Gastroesophageal sphincter (tissue), 3 donors: ENCODE measurements around the gene BMP2.

Experiments used
- POLR2A ChIP-seq, 2 donors: fragments of 450-650 bp; IDR thresholded peaks; one replicate each; pipeline ENCODE4 v1.6.1; 2017; ENCODE audit warnings: antibody characterized with exemption in 2 of 2, mild to moderate bottlenecking in 2 of 2, moderate library complexity in 1 of 2
- TF ChIP-seq, protein P1 (sequence below), 4 experiments: fragments of 200-600 bp in 2 of 4; fragments of 450-650 bp in 2 of 4; sonication (generic) in 1 of 4; IDR thresholded peaks; one replicate each; pipeline ENCODE4 v1.5.1; 2017 to 2019; ENCODE audit warnings: antibody characterized with exemption in 4 of 4, mild to moderate bottlenecking in 2 of 4, moderate library complexity in 2 of 4

- TF ChIP-seq, protein P1, sequence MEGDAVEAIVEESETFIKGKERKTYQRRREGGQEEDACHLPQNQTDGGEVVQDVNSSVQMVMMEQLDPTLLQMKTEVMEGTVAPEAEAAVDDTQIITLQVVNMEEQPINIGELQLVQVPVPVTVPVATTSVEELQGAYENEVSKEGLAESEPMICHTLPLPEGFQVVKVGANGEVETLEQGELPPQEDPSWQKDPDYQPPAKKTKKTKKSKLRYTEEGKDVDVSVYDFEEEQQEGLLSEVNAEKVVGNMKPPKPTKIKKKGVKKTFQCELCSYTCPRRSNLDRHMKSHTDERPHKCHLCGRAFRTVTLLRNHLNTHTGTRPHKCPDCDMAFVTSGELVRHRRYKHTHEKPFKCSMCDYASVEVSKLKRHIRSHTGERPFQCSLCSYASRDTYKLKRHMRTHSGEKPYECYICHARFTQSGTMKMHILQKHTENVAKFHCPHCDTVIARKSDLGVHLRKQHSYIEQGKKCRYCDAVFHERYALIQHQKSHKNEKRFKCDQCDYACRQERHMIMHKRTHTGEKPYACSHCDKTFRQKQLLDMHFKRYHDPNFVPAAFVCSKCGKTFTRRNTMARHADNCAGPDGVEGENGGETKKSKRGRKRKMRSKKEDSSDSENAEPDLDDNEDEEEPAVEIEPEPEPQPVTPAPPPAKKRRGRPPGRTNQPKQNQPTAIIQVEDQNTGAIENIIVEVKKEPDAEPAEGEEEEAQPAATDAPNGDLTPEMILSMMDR (IDR thresholded peaks at IDR 0.05), result no peak
- no peak for TF ChIP-seq POLR2A (IDR thresholded peaks at IDR 0.05)
These were observed 2.7 kb downstream of the BMP2 start for GRCh38 chr20:6769903-6770785.
